PC-9 (cell line): ENCODE data around the gene PNMA1.

ENCODE experiments used
- CTCF ChIP-seq: fragments of 200-600 bp; sonication (generic); conservative IDR thresholded peaks from 2 replicates; pipeline ENCODE4 v1.6.1; 2017; ENCODE audit warnings: mixed run types, antibody characterized with exemption, mild to moderate bottlenecking, moderate library complexity
- EZH2 ChIP-seq: fragments of 200-600 bp; sonication (generic); IDR thresholded peaks from 2 replicates; pipeline ENCODE4 v1.8.0; 2017; ENCODE audit warnings: antibody characterized with exemption, low read depth

DNA sequence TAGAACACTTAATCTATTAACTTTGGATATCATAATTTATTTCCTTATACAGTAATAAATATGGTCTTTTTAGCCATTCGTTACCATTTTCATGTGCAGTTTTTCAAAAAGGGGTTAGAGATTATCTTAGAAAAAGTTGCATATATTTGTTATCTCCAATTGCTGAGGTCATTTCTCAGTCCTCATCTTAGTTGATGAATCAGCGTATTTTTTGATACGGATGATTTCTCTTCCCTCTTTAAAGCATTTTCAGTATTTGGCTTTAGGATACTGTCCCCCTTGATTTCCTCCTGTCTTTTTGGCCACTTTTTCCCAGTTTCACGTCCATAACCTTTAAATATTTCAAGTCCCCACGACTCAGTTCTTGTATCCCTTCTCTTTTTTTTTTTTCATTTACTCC is 47.6 kb downstream of the PNMA1 start:
- TF ChIP-seq CTCF: no peak
- TF ChIP-seq EZH2: no peak
